ENCODE results near the gene MEPCE.

The MEPCE gene

GRCh38 chr7:100428199-100428966 lies 1.2 kb upstream of the MEPCE start, which contains the start of gene ZCWPW1 (continued):
- TF ChIP-seq, protein P1, sequence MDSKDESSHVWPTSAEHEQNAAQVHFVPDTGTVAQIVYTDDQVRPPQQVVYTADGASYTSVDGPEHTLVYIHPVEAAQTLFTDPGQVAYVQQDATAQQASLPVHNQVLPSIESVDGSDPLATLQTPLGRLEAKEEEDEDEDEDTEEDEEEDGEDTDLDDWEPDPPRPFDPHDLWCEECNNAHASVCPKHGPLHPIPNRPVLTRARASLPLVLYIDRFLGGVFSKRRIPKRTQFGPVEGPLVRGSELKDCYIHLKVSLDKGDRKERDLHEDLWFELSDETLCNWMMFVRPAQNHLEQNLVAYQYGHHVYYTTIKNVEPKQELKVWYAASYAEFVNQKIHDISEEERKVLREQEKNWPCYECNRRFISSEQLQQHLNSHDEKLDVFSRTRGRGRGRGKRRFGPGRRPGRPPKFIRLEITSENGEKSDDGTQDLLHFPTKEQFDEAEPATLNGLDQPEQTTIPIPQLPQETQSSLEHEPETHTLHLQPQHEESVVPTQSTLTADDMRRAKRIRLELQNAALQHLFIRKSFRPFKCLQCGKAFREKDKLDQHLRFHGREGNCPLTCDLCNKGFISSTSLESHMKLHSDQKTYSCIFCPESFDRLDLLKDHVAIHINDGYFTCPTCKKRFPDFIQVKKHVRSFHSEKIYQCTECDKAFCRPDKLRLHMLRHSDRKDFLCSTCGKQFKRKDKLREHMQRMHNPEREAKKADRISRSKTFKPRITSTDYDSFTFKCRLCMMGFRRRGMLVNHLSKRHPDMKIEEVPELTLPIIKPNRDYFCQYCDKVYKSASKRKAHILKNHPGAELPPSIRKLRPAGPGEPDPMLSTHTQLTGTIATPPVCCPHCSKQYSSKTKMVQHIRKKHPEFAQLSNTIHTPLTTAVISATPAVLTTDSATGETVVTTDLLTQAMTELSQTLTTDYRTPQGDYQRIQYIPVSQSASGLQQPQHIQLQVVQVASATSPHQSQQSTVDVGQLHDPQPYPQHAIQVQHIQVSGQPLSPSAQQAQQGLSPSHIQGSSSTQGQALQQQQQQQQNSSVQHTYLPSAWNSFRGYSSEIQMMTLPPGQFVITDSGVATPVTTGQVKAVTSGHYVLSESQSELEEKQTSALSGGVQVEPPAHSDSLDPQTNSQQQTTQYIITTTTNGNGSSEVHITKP (tag by site-specific recombination; IDR thresholded peaks at IDR 0.05): peak; percentile 93
- TF ChIP-seq ZNF2 (tag by site-specific recombination; IDR thresholded peaks at IDR 0.05): peak; percentile 95
- TF ChIP-seq ZNF394 (tag by site-specific recombination; IDR thresholded peaks at IDR 0.05; ENCODE audit: borderline replicate concordance): peak; percentile 65; the same call in 1 of the 2 replicates
- TF ChIP-seq ZBTB7A (tag by site-specific recombination; IDR thresholded peaks at IDR 0.05; ENCODE audit: low read depth): peak; percentile 92
- TF ChIP-seq, protein P2, sequence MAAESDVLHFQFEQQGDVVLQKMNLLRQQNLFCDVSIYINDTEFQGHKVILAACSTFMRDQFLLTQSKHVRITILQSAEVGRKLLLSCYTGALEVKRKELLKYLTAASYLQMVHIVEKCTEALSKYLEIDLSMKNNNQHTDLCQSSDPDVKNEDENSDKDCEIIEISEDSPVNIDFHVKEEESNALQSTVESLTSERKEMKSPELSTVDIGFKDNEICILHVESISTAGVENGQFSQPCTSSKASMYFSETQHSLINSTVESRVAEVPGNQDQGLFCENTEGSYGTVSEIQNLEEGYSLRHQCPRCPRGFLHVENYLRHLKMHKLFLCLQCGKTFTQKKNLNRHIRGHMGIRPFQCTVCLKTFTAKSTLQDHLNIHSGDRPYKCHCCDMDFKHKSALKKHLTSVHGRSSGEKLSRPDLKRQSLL (tag by site-specific recombination; IDR thresholded peaks at IDR 0.05): no peak; the same call in 1 of the 2 replicates
- peak; percentile 58; the same call in 1 of the 2 replicates for TF ChIP-seq ZNF785 (tag by site-specific recombination; IDR thresholded peaks at IDR 0.05)
- TF ChIP-seq SP3 (tag by site-specific recombination; IDR thresholded peaks at IDR 0.05): peak; percentile 83
- TF ChIP-seq GLIS1 (tag by site-specific recombination; IDR thresholded peaks at IDR 0.05): peak; percentile 88
- TF ChIP-seq ZFP69B (tag by site-specific recombination; IDR thresholded peaks at IDR 0.05): peak; percentile 91
- peak; percentile 81; the same call in 1 of the 2 replicates for TF ChIP-seq ZNF624 (tag by site-specific recombination; IDR thresholded peaks at IDR 0.05)
- TF ChIP-seq ZNF184 (tag by site-specific recombination; IDR thresholded peaks at IDR 0.05): no peak
- TF ChIP-seq ZNF629 (tag by site-specific recombination; IDR thresholded peaks at IDR 0.05): peak; percentile 56; the same call in 1 of the 2 replicates
- peak; percentile 68 for TF ChIP-seq GFI1B (tag by site-specific recombination; IDR thresholded peaks at IDR 0.05)
- TF ChIP-seq OSR2 (tag by site-specific recombination; IDR thresholded peaks at IDR 0.05): peak; percentile 66; the same call in 1 of the 2 replicates
- TF ChIP-seq, protein P3, sequence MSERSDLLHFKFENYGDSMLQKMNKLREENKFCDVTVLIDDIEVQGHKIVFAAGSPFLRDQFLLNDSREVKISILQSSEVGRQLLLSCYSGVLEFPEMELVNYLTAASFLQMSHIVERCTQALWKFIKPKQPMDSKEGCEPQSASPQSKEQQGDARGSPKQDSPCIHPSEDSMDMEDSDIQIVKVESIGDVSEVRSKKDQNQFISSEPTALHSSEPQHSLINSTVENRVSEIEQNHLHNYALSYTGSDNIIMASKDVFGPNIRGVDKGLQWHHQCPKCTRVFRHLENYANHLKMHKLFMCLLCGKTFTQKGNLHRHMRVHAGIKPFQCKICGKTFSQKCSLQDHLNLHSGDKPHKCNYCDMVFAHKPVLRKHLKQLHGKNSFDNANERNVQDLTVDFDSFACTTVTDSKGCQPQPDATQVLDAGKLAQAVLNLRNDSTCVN (tag by site-specific recombination; optimal IDR thresholded peaks at IDR 0.05): peak; percentile 60
- no peak; the same call in 1 of the 2 replicates for TF ChIP-seq ZNF768 (tag by site-specific recombination; IDR thresholded peaks at IDR 0.05)
- peak; percentile 100 for TF ChIP-seq GLIS2 (tag by site-specific recombination; IDR thresholded peaks at IDR 0.05)
- no peak for TF ChIP-seq ZFP3 (tag by site-specific recombination; IDR thresholded peaks at IDR 0.05; ENCODE audit: low read depth)
- TF ChIP-seq OVOL3 (tag by site-specific recombination; IDR thresholded peaks at IDR 0.05): peak; percentile 83; the same call in 1 of the 2 replicates
- TF ChIP-seq, protein P4, sequence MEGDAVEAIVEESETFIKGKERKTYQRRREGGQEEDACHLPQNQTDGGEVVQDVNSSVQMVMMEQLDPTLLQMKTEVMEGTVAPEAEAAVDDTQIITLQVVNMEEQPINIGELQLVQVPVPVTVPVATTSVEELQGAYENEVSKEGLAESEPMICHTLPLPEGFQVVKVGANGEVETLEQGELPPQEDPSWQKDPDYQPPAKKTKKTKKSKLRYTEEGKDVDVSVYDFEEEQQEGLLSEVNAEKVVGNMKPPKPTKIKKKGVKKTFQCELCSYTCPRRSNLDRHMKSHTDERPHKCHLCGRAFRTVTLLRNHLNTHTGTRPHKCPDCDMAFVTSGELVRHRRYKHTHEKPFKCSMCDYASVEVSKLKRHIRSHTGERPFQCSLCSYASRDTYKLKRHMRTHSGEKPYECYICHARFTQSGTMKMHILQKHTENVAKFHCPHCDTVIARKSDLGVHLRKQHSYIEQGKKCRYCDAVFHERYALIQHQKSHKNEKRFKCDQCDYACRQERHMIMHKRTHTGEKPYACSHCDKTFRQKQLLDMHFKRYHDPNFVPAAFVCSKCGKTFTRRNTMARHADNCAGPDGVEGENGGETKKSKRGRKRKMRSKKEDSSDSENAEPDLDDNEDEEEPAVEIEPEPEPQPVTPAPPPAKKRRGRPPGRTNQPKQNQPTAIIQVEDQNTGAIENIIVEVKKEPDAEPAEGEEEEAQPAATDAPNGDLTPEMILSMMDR (tag by site-specific recombination; IDR thresholded peaks at IDR 0.05): peak; percentile 28; the same call in 1 of the 2 replicates
- TF ChIP-seq SCRT2 (tag by site-specific recombination; IDR thresholded peaks at IDR 0.05): 0 out of 2 replicates have a peak, but pooled peaks have one; percentile 16
- no peak for TF ChIP-seq ZNF596 (tag by site-specific recombination; IDR thresholded peaks at IDR 0.05)
- no peak for TF ChIP-seq TCF7L2 (IDR thresholded peaks at IDR 0.05; ENCODE audit: borderline replicate concordance, low read depth, low read length)
- TF ChIP-seq ZNF707 (tag by site-specific recombination; IDR thresholded peaks at IDR 0.05): no peak
- TF ChIP-seq ZXDB (tag by site-specific recombination; IDR thresholded peaks at IDR 0.05): peak; percentile 94
- peak; percentile 98 for TF ChIP-seq KLF10 (tag by site-specific recombination; IDR thresholded peaks at IDR 0.05)
- TF ChIP-seq SP2 (tag by site-specific recombination; IDR thresholded peaks at IDR 0.05): peak; percentile 87
- peak; percentile 94; the same call in 1 of the 2 replicates for TF ChIP-seq GLI4 (tag by site-specific recombination; IDR thresholded peaks at IDR 0.05)
- TF ChIP-seq, protein P5, sequence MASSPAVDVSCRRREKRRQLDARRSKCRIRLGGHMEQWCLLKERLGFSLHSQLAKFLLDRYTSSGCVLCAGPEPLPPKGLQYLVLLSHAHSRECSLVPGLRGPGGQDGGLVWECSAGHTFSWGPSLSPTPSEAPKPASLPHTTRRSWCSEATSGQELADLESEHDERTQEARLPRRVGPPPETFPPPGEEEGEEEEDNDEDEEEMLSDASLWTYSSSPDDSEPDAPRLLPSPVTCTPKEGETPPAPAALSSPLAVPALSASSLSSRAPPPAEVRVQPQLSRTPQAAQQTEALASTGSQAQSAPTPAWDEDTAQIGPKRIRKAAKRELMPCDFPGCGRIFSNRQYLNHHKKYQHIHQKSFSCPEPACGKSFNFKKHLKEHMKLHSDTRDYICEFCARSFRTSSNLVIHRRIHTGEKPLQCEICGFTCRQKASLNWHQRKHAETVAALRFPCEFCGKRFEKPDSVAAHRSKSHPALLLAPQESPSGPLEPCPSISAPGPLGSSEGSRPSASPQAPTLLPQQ (tag by site-specific recombination; IDR thresholded peaks at IDR 0.05): peak; percentile 93
- no peak for TF ChIP-seq ZNF37A (tag by site-specific recombination; IDR thresholded peaks at IDR 0.05)
- TF ChIP-seq REPIN1 (tag by site-specific recombination; IDR thresholded peaks at IDR 0.05; ENCODE audit: low read depth): no peak
- TF ChIP-seq ZFHX2 (tag by site-specific recombination; conservative IDR thresholded peaks at IDR 0.05): peak; percentile 100

Measured in HEK293 (cell line).